WERI-Rb-1 (cell line): Measurements from ENCODE around the gene SCN4B.

Source experiments
- DNase-seq: peaks from one replicate; pipeline ENCODE4 v3.0.0-alpha.2; 2020
- H3K27ac ChIP-seq: fragments of 250-450 bp; sonication (Bioruptor Pico); 2 replicates; pipeline ENCODE4 v1.5.1; 2020; ENCODE audit warnings: mild to moderate bottlenecking, moderate library complexity
- H3K27me3 ChIP-seq: fragments of 250-450 bp; sonication (Bioruptor Pico); 2 replicates; pipeline ENCODE4 v1.5.1; 2021; ENCODE audit warnings: mild to moderate bottlenecking, low read depth, moderate library complexity; ENCODE audit not compliant: insufficient read depth, severe bottlenecking
- H3K36me3 ChIP-seq: fragments of 250-450 bp; sonication (Bioruptor Pico); 2 replicates; pipeline ENCODE4 v1.5.1; 2020; ENCODE audit warnings: mild to moderate bottlenecking, moderate library complexity
- H3K4me3 ChIP-seq: 2 replicates; pipeline ENCODE4 v1.5.1; 2011; ENCODE audit warnings: low read depth, mild to moderate bottlenecking, control low read depth, low read length
- H3K9me3 ChIP-seq: fragments of 250-450 bp; sonication (Bioruptor Pico); 2 replicates; pipeline ENCODE4 v1.5.1; 2021; ENCODE audit warnings: mild to moderate bottlenecking, moderate library complexity; ENCODE audit not compliant: severe bottlenecking
- CTCF ChIP-seq: IDR thresholded peaks from 2 replicates; pipeline ENCODE4 v1.5.1; 2011; ENCODE audit warnings: low read depth, mild to moderate bottlenecking, control low read depth, inconsistent platforms, low read length

SCN4B gene

GRCh38 chr11:118166641-118167040 is 14.0 kb upstream of the SCN4B start:
- Histone ChIP-seq H3K4me3 (no peak overlapping the region), H3K9me3 (no peaks in the 10 kb centered on the region), H3K27me3 (no peaks in the 10 kb centered on the region), H3K27ac (no peak overlapping the region), H3K36me3 (no peaks in the 10 kb centered on the region)
- TF ChIP-seq CTCF: no peak
- DNase-seq: no peak

GRCh38 chr11:118164885-118165284 is 12.3 kb upstream of the SCN4B start:
- Histone ChIP-seq H3K36me3 (no peaks in the 10 kb centered on the region), H3K9me3 (no peaks in the 10 kb centered on the region), H3K4me3 (no peak overlapping the region), H3K27ac (no peak overlapping the region), H3K27me3 (no peaks in the 10 kb centered on the region)
- DNase-seq: no peak
- no peak for TF ChIP-seq CTCF

- peak; percentile 58 for DNase-seq
- Histone ChIP-seq H3K27me3 (no peaks in the 10 kb centered on the region), H3K4me3 (no peak overlapping the region), H3K36me3 (no peaks in the 10 kb centered on the region), H3K9me3 (no peaks in the 10 kb centered on the region), H3K27ac (no peak overlapping the region)
- TF ChIP-seq CTCF: no peak
Observed at GRCh38 chr11:118163494-118163893, 10.9 kb upstream of the SCN4B start.

GRCh38 chr11:118162846-118163245 is 10.2 kb upstream of the SCN4B start:
- no peak for DNase-seq
- Histone ChIP-seq H3K27me3 (no peaks in the 10 kb centered on the region), H3K27ac (no peak overlapping the region), H3K36me3 (no peaks in the 10 kb centered on the region), H3K9me3 (no peaks in the 10 kb centered on the region), H3K4me3 (no peak overlapping the region)
- no peak for TF ChIP-seq CTCF

DNA sequence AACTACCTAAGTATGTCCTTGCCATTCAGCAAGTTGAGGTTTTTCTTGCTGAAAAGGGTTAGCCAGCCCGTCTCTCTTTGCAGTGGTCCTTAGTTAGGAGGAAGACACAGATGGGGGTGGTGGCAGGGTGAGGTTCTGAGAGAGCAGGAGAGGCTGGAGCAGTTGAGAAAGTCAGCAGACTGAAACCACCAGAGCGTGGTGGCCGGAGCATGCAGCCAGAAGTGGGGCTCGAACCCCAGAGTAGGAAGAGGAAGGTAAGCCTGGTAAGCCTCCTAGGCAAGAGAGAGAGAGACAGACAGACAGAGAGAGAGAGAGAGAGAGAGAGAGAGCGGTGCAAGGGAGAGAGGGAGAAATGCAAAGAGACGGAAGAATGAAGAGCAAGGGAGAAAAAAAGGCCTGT is 9.2 kb upstream of the SCN4B start:
- no peaks in the 10 kb centered on the region for H3K27me3 ChIP-seq
- no peak for TF ChIP-seq CTCF
- H3K4me3 ChIP-seq: no peak overlapping the region
- H3K36me3 ChIP-seq: no peaks in the 10 kb centered on the region
- DNase-seq: no peak
- no peaks in the 10 kb centered on the region for H3K9me3 ChIP-seq
- no peak overlapping the region for H3K27ac ChIP-seq

DNA sequence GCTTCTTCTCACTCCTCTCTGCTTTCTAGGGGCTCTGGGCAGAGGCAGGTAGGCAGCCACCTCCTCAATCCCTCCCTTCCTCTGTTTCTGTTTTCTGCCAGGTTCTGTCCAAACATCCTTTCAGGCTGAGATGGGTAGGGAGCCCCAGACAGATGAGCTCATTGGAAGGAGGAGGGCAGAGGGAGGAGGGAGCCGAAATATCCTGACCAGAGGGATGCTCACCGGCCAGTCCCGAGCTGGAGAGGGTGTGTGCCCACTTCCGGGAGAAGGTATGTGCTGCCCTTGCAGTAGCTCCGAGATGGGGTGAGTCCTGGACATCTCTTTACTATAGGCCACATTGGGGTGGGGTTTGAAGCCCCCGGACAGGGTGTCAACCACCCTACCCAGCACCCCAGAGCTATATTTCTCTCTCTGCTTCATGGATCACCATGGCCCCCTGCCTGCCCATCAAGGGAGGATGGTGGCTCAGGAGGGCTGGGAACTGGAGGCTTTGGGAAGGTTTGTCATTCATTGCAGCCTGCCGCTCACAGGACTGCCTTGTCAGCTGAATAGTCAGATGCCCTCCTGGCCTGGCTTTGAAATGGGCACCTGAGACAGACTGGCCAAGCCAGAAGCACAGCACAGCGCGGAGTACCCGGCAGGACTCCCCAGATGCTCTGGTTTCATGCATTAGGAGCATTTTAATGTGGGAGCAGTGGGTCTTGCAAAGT is 4.7 kb upstream of the SCN4B start:
- H3K27ac ChIP-seq: no peak overlapping the region
- no peak for DNase-seq
- no peak for TF ChIP-seq CTCF
- no peak overlapping the region for H3K4me3 ChIP-seq
- H3K36me3 ChIP-seq: no peaks in the 10 kb centered on the region
- H3K27me3 ChIP-seq: no peaks in the 10 kb centered on the region
- H3K9me3 ChIP-seq: no peaks in the 10 kb centered on the region
